HepG2 (cell line): ENCODE data around the gene CDC14B.

Experiments used
- EP300 ChIP-seq, 3 experiments: sonication (generic) in 1 of 3; formaldehyde crosslinking in 1 of 3; IDR thresholded peaks; 2 replicates each; pipeline versions ENCODE4 v1.5.1 to v1.6.1; 2011 to 2020; ENCODE audit warnings: low read depth in 2 of 3, low read length in 2 of 3, borderline replicate concordance in 1 of 3, improper control_type of control experiment in 1 of 3, mild to moderate bottlenecking in 1 of 3, missing genetic modification reagents in 1 of 3, moderate library complexity in 1 of 3
- JUN ChIP-seq: sonication (generic); formaldehyde crosslinking; IDR thresholded peaks from 2 replicates; pipeline ENCODE4 v1.4.0; 2020; ENCODE audit warnings: mild to moderate bottlenecking, missing genetic modification reagents
- POLR2A ChIP-seq, 2 experiments: IDR thresholded peaks; 2 replicates each; pipeline ENCODE4 v1.6.1; 2011; ENCODE audit warnings: low read depth in 2 of 2, low read length in 2 of 2, mild to moderate bottlenecking in 1 of 2, moderate library complexity in 1 of 2; ENCODE audit not compliant: insufficient read depth in 1 of 2
- TF ChIP-seq, protein P1 (sequence below): sonication (generic); formaldehyde crosslinking; IDR thresholded peaks from 2 replicates; pipeline ENCODE4 v1.4.0; 2020; ENCODE audit warnings: missing genetic modification reagents, borderline replicate concordance
- TF ChIP-seq, protein P2 (sequence below): sonication (generic); formaldehyde crosslinking; IDR thresholded peaks from 2 replicates; pipeline ENCODE4 v1.9.0; 2021; ENCODE audit warnings: missing genetic modification reagents, borderline replicate concordance

DNA sequence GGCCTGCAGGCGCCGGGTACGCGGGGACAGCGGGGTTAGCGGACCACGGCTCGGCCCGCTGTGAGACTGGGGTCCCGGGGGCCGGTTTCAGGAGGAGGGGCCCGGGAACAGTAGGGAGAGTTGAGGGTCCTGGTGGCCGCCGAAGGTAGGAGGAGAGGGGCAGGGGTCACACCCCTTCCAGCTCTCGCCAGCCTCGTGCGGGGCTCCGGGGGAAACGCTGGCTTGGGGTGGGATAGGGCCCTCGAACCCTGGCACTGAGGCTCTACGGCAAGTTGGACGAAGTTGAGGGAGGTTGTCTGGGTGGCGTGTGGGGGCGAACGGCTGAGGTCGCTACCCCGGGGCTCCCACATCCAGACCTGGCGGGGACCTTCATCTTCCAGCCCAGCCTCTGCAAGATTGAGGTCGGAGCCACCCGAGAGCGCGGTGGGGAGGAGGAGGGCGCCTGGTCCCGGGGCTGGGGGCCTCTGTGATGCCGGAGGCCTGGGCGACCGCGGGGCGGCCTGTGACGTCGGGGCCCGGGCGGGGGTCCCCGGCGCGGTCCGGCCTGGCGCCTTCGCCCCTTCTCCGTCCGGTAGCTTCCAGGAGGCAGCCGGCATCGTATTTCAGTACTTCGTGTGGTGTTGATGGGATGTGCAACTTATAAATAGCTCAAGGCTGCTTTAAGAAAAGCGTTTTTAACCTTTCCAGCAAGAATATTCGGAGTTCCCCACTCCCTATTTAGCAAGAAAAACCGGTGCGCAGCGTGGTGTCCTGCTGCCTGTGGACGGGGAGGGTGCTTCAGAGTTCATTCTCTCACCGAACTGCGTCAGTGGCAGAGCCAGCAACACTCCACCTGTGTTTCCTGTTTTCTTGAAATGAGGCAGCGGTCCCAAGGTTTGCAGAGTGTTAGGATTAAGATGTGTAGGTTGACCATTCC, 168.8 kb downstream of the CDC14B start:
- TF ChIP-seq, protein P1, sequence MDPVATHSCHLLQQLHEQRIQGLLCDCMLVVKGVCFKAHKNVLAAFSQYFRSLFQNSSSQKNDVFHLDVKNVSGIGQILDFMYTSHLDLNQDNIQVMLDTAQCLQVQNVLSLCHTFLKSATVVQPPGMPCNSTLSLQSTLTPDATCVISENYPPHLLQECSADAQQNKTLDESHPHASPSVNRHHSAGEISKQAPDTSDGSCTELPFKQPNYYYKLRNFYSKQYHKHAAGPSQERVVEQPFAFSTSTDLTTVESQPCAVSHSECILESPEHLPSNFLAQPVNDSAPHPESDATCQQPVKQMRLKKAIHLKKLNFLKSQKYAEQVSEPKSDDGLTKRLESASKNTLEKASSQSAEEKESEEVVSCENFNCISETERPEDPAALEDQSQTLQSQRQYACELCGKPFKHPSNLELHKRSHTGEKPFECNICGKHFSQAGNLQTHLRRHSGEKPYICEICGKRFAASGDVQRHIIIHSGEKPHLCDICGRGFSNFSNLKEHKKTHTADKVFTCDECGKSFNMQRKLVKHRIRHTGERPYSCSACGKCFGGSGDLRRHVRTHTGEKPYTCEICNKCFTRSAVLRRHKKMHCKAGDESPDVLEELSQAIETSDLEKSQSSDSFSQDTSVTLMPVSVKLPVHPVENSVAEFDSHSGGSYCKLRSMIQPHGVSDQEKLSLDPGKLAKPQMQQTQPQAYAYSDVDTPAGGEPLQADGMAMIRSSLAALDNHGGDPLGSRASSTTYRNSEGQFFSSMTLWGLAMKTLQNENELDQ (CRISPR knock-in tag): no peak
- TF ChIP-seq EP300 (IDR thresholded peaks at IDR 0.05; ENCODE audit: low read depth in 2 of 2, low read length in 2 of 2) (no peak), EP300 (CRISPR knock-in tag; IDR thresholded peaks at IDR 0.05; ENCODE audit: borderline replicate concordance) (no peak), POLR2A (IDR thresholded peaks at IDR 0.05; ENCODE audit: insufficient read depth in 1 of 2, low read depth in 2 of 2, low read length in 2 of 2) (no peak), JUN (no peak)
- TF ChIP-seq, protein P2, sequence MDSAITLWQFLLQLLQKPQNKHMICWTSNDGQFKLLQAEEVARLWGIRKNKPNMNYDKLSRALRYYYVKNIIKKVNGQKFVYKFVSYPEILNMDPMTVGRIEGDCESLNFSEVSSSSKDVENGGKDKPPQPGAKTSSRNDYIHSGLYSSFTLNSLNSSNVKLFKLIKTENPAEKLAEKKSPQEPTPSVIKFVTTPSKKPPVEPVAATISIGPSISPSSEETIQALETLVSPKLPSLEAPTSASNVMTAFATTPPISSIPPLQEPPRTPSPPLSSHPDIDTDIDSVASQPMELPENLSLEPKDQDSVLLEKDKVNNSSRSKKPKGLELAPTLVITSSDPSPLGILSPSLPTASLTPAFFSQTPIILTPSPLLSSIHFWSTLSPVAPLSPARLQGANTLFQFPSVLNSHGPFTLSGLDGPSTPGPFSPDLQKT (CRISPR knock-in tag): no peak
